Testis (tissue), 3 donors: ENCODE data around the gene NFATC1. TPM values are rescaled to one million over a fixed set of nuclear protein-coding genes. Genes with fewer than 3 reads are reported as not detected.

Experiments used
- DNase-seq: peaks from one replicate; pipeline ENCODE4 v3.0.0-alpha.2; 2019
- H3K27ac ChIP-seq, 2 donors: fragments of 200-600 bp; sonication (generic); one replicate each; pipeline ENCODE4 v1.5.1; 2019
- H3K27me3 ChIP-seq: fragments of 200-600 bp; sonication (generic); one replicate; pipeline ENCODE4 v1.5.1; 2019
- H3K36me3 ChIP-seq: fragments of 200-600 bp; sonication (generic); one replicate; pipeline ENCODE4 v1.5.1; 2017; ENCODE audit warnings: low read depth; ENCODE audit errors: missing control alignments
- H3K4me1 ChIP-seq: fragments of 200-600 bp; sonication (generic); one replicate; pipeline ENCODE4 v1.5.1; 2019
- H3K4me3 ChIP-seq, 2 donors: fragments of 200-600 bp; sonication (generic); one replicate each; pipeline ENCODE4 v1.5.1; 2017 to 2019
- H3K9me3 ChIP-seq: fragments of 200-600 bp; sonication (generic); one replicate; pipeline ENCODE4 v1.5.1; 2017
- POLR2A ChIP-seq: fragments of 450-650 bp; IDR thresholded peaks from one replicate; pipeline ENCODE4 v1.6.1; 2017; ENCODE audit warnings: antibody characterized with exemption, mild to moderate bottlenecking, moderate library complexity
- WGBS, 2 donors: methylation state at CpG; one replicate each; pipeline ENCODE4 v1.1.5; 2018; 5-methylcytosine and 5-hydroxymethylcytosine counted together
- intact Hi-C: fragments of 100-400 bp; cut with DNase I; formaldehyde crosslinking; loops from one replicate; pipeline ENCODE4 v1.15.1; 2023; ENCODE audit warnings: low total_unique reads
- polyA plus RNA-seq: library from polyadenylated mRNA; stranded (reverse); fragments of 350-450 nt; fragmentation: Illumina TruSeq; extraction: RNeasy Lipid Tissue Mini Kit (QIAGEN cat#74804); gene quantifications from one replicate; pipeline ENCODE4 v1.2.3, GENCODE V29; 2014; ENCODE audit warnings: low read depth, low replicate concordance; ENCODE audit not compliant: insufficient read depth
- total RNA-seq, 2 donors: library from RNA; depleted of rRNA; stranded (reverse); fragments of >200 nt; gene quantifications; one replicate each; pipeline ENCODE4 v1.2.3, GENCODE V29; 2016
- TF ChIP-seq, protein P1 (sequence below), 3 experiments: fragments of 450-650 bp in 2 of 3; fragments of 200-600 bp in 1 of 3; sonication (generic) in 1 of 3; IDR thresholded peaks; one replicate each; pipeline ENCODE4 v1.5.1; 2016 to 2019; ENCODE audit warnings: antibody characterized with exemption in 3 of 3, mild to moderate bottlenecking in 2 of 3, moderate library complexity in 1 of 3

NFATC1 gene
- total and polyA plus RNA-seq, 3 donors from 2014 or later = 22.2 to 28.1 (median 27.5) TPM

DNA sequence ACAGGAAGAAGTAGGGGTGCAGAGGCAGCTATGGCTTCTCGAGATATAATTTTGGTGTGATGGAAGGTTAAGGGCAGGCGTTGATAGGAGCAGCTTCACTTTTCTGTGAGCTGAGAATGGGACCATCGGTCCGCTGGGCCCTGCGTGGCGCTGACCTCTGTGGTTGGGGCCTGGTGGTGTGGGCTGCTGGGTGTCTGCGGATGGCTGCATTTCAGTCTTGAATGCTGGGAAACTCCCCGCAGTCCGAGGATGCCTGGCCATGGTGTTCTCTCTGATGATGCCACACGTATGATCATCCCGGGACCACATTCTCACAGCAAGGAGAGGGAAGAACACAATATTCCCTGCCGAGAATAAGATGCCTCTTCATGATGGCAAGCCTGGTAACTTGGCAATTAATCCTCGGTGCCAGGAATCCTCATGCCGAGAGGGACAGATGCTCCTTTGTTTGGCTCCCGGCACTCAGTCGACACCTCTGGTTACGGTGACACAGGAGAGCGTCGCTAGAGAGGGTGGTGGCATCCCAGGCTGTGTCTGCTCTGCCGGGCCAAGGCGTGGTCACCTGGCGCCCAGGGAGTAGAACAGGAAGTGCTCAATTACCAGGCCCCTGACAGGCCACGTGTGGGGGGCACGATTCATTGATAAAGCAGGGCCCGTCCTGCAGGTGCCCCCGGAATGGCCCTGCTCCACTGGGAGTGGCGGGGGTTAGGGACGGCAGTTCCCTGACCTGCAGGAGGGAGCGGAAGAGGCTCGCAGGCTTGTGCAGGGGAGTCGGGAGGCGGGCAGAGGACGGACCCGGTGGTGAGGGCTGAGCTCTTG lies 164.5 kb downstream of the NFATC1 start:
- intact Hi-C loops = no loop called here

DNA sequence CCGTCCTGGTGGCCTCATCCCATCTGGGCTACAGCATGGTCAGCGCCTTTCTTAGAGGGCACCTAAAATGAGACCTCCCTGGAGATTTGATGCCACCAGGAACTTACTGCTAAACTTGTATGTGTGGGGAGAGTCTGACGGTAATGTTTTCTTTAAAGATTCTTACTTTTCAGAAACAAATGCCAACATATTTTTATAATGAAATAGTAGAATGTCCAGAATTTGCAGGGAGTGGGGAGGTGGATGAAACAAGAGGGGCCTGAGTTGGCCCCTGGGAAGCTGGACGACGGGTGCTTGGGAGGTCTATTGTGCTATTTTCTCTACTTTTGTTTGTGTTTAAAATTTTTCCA lies 165.1 kb downstream of the NFATC1 start:
- intact Hi-C loops = no loop called here
- 80 to 82% methylated on average over 5 of the region's 5 CpGs for WGBS, 2 donors

More for the DNA sequence above, 164.5 kb downstream of the NFATC1 start:
- WGBS, 2 donors = 89 to 90% methylated on average over 19 to 34 of the region's 34 CpGs
- Histone ChIP-seq H3K4me1 (no peaks in the 10 kb centered on the region), H3K9me3 (no peaks in the 10 kb centered on the region), H3K4me3 (no peak overlapping the region), H3K27ac (no peak overlapping the region), H3K36me3 (no peaks in the 10 kb centered on the region), H3K27me3 (no peaks in the 10 kb centered on the region)
- DNase-seq = no peak
- TF ChIP-seq, protein P1, sequence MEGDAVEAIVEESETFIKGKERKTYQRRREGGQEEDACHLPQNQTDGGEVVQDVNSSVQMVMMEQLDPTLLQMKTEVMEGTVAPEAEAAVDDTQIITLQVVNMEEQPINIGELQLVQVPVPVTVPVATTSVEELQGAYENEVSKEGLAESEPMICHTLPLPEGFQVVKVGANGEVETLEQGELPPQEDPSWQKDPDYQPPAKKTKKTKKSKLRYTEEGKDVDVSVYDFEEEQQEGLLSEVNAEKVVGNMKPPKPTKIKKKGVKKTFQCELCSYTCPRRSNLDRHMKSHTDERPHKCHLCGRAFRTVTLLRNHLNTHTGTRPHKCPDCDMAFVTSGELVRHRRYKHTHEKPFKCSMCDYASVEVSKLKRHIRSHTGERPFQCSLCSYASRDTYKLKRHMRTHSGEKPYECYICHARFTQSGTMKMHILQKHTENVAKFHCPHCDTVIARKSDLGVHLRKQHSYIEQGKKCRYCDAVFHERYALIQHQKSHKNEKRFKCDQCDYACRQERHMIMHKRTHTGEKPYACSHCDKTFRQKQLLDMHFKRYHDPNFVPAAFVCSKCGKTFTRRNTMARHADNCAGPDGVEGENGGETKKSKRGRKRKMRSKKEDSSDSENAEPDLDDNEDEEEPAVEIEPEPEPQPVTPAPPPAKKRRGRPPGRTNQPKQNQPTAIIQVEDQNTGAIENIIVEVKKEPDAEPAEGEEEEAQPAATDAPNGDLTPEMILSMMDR (IDR thresholded peaks at IDR 0.05) = no peak
- TF ChIP-seq POLR2A = no peak

DNA sequence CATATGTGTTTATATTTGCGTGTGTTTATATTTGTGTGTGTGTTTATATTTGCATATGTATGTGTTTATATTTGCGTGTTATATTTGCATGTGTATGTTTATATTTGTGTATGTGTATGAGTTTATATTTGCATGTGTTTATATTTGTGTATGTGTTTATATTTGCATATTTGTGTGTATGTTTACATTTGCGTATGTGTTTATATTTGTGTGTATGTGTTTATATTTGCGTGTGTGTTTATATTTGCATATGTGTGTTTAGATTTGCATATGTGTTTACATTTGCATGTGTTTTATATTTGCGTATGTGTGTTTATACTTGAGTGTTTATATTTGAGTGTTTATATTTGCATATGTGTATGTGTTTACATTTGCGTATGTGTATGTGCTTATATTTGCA lies 168.2 kb downstream of the NFATC1 start:
- H3K9me3 ChIP-seq = no peaks in the 10 kb centered on the region
- H3K27ac ChIP-seq = no peak overlapping the region
- no peaks in the 10 kb centered on the region for H3K27me3 ChIP-seq
- 88 to 92% methylated on average over 6 of the region's 6 CpGs for WGBS, 2 donors
- H3K36me3 ChIP-seq = no peaks in the 10 kb centered on the region
- no peak overlapping the region for H3K4me3 ChIP-seq
- no peak for DNase-seq
- TF ChIP-seq POLR2A = no peak
- TF ChIP-seq, protein P1 (IDR thresholded peaks at IDR 0.05) = no peak
- intact Hi-C loops = no loop called here
- H3K4me1 ChIP-seq = peaks cover 4% of the 10 kb centered on the region

More for the DNA sequence above, 165.1 kb downstream of the NFATC1 start:
- H3K27me3 ChIP-seq = no peaks in the 10 kb centered on the region
- H3K27ac ChIP-seq = no peak overlapping the region
- H3K4me1 ChIP-seq = no peaks in the 10 kb centered on the region
- TF ChIP-seq, protein P1 (IDR thresholded peaks at IDR 0.05) = no peak
- no peak for TF ChIP-seq POLR2A
- no peak for DNase-seq
- no peak overlapping the region for H3K4me3 ChIP-seq
- H3K9me3 ChIP-seq = no peaks in the 10 kb centered on the region
- H3K36me3 ChIP-seq = no peaks in the 10 kb centered on the region

DNA sequence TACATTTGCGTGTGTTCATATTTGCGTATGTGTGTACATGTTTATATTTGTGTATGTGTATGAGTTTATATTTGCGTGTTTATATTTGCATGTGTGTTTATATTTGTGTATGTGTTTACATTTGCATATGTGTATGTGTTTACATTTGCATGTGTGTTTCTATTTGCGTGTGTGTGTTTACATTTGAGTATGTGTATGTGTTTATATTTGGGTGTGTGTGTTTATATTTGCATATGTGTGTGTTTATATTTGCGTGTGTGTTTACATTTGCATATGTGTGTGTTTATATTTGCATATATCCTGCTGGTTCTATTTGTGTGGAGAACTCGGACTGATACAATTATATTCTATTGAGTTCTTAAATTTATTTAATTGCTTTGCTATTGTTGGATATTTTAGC lies 168.7 kb downstream of the NFATC1 start:
- Histone ChIP-seq H3K27ac (no peak overlapping the region), H3K27me3 (no peaks in the 10 kb centered on the region), H3K4me3 (no peak overlapping the region), H3K36me3 (no peaks in the 10 kb centered on the region), H3K4me1 (peaks cover 4% of the 10 kb centered on the region), H3K9me3 (no peaks in the 10 kb centered on the region)
- WGBS, 2 donors = 79 to 87% methylated on average over 6 of the region's 6 CpGs
- no peak for DNase-seq
- intact Hi-C loops = no loop called here
- TF ChIP-seq, protein P1 (IDR thresholded peaks at IDR 0.05) = no peak
- no peak for TF ChIP-seq POLR2A
